GM12878 (cell line): ENCODE results near the gene SAP25. TPM values are rescaled to one million over a fixed set of nuclear protein-coding genes. Genes with fewer than 3 reads are reported as not detected.

Experiments
- ATAC-seq: fragments of 200-7000 bp; cut with Tn5 transposase; 3 replicates; pipeline ENCODE4 v1.9.1; 2020; ENCODE audit warnings: mild to moderate bottlenecking, moderate library complexity
- BruUV-seq: library from RNA; stranded (reverse); fragments of 400-500 nt; replicated peaks from 2 replicates; lab custom pipeline; 2021; lab: Mats Ljungman, UMichigan
- CTCF ChIA-PET: fragments of 300-600 bp; sonication (Branson Sonifier 250); formaldehyde crosslinking; extraction: SDS; loops from one replicate; lab custom pipeline; 2021; ENCODE audit warnings: inconsistent platforms; lab: Yijun Ruan, JAX
- POLR2A ChIA-PET: fragments of 350-600 bp; formaldehyde crosslinking; extraction: SDS; loops from one replicate; lab custom pipeline; 2021; ENCODE audit warnings: inconsistent platforms; lab: Charles Lee
- RAD21 ChIA-PET: fragments of 300-600 bp; sonication (Branson Sonifier 250); formaldehyde crosslinking; loops from one replicate; lab custom pipeline; 2023; ENCODE audit warnings: antibody characterized with exemption; ENCODE audit not compliant: unreplicated experiment; lab: Charles Lee
- SMC1A ChIA-PET: fragments of 300-600 bp; sonication (Branson Sonifier 250); formaldehyde crosslinking; loops from one replicate; lab custom pipeline; 2023; ENCODE audit not compliant: unreplicated experiment, uncharacterized antibody; lab: Charles Lee
- DNase-seq: peaks from one replicate; pipeline ENCODE4 v3.0.0-alpha.2; 2011; ENCODE audit warnings: low read depth, low spot score
- FAIRE-seq: peaks from 3 replicates; lab custom pipeline; 2011; peaks lifted over from hg19 to GRCh38; lab: Jason Lieb, UNC
- H2AFZ ChIP-seq: 2 replicates; pipeline ENCODE4 v1.6.0; 2011; ENCODE audit warnings: low read depth, low read length, control low read depth; ENCODE audit not compliant: control insufficient read depth
- H3K27ac ChIP-seq: 2 replicates; pipeline ENCODE4 v1.5.1; 2011; ENCODE audit warnings: control low read depth; ENCODE audit not compliant: control insufficient read depth, insufficient read depth
- H3K27me3 ChIP-seq, 2 experiments: replicated peaks in 1 of 2; 2 replicates each; pipeline versions ENCODE4 v1.6.0 to v1.6.1; 2011; ENCODE audit warnings: low read length in 1 of 2; ENCODE audit not compliant: control insufficient read depth in 2 of 2, insufficient read depth in 2 of 2
- H3K36me3 ChIP-seq, 2 experiments: 2 replicates each; pipeline ENCODE4 v1.5.1; 2011; ENCODE audit warnings: low read length in 1 of 2; ENCODE audit not compliant: control insufficient read depth in 2 of 2, insufficient read depth in 2 of 2
- H3K4me1 ChIP-seq: 2 replicates; pipeline ENCODE4 v1.6.1; 2011; ENCODE audit warnings: mild to moderate bottlenecking, low read length, moderate library complexity, mixed read lengths; ENCODE audit not compliant: control insufficient read depth, insufficient read depth
- H3K4me2 ChIP-seq: 2 replicates; pipeline ENCODE4 v1.6.0; 2011; ENCODE audit warnings: control low read depth; ENCODE audit not compliant: control insufficient read depth, insufficient read depth
- H3K4me3 ChIP-seq: fragments of 200-600 bp; sonication (generic); 2 replicates; pipeline ENCODE4 v1.5.1; 2016
- H3K79me2 ChIP-seq: 2 replicates; pipeline ENCODE4 v1.6.0; 2011; ENCODE audit warnings: low read length; ENCODE audit not compliant: control insufficient read depth, insufficient read depth
- H3K9ac ChIP-seq: 2 replicates; pipeline ENCODE4 v1.8.0; 2011; ENCODE audit warnings: low read length, control low read depth, mixed read lengths; ENCODE audit not compliant: control insufficient read depth, insufficient read depth
- H3K9me3 ChIP-seq: replicated peaks from 3 replicates; pipeline ENCODE4 v1.5.1; 2011; ENCODE audit warnings: mild to moderate bottlenecking, low read length; ENCODE audit not compliant: control insufficient read depth, insufficient read depth
- H4K20me1 ChIP-seq: 2 replicates; pipeline ENCODE4 v1.6.0; 2011; ENCODE audit not compliant: control insufficient read depth, insufficient read depth
- PML ChIP-seq: IDR thresholded peaks from 2 replicates; pipeline ENCODE4 v1.6.1; 2012; ENCODE audit warnings: low read length, inconsistent platforms
- RAD21 ChIP-seq: IDR thresholded peaks from 2 replicates; pipeline ENCODE4 v1.6.1; 2011; ENCODE audit warnings: mild to moderate bottlenecking, low read depth, low read length, moderate library complexity; ENCODE audit not compliant: insufficient read depth
- SMC3 ChIP-seq: IDR thresholded peaks from 2 replicates; pipeline ENCODE4 v1.6.1; 2011; ENCODE audit warnings: low read length, improper control_type of control experiment, borderline replicate concordance
- WGBS: methylation state at CpG from one replicate; pipeline ENCODE4 v1.1.6; 2016; ENCODE audit warnings: low lambda C conversion rate; ENCODE audit not compliant: insufficient replicate concordance, insufficient coverage; ENCODE audit errors: missing lambda C conversion rate; 5-methylcytosine and 5-hydroxymethylcytosine counted together
- in situ Hi-C: fragments of 300-500 bp; cut with MboI; formaldehyde crosslinking; loops from 9 replicates; pipeline ENCODE4 v1.14.3; 2018; ENCODE audit warnings: mixed read lengths
- intact Hi-C: fragments of 100-400 bp; cut with micrococcal nuclease; formaldehyde crosslinking; loops from one replicate; pipeline ENCODE4 v1.14.2; 2022; ENCODE audit not compliant: unreplicated experiment
- polyA plus RNA-seq, 11 experiments: library from polyadenylated mRNA; depleted of rRNA in 4 of 11; unstranded in 6 of 11; stranded (reverse) in 5 of 11; fragments of >200 nt; fragmentation: Nextera tagmentation in 4 of 11; fragmentation: Illumina TruSeq in 1 of 11; extraction: Ambion mirVana in 4 of 11; extraction: Trizol in 1 of 11; gene quantifications; 1 replicate in 1 of 11; 2 replicates in 10 of 11; pipeline versions ENCODE4 v1.2.1 to v1.2.3, GENCODE V29; 2011 to 2016; ENCODE audit warnings: inconsistent platforms in 2 of 11, missing spikeins in 2 of 11, low read depth in 1 of 11
- total RNA-seq, 4 experiments: library from RNA; depleted of rRNA in 3 of 4; stranded (reverse); fragments of >200 nt in 3 of 4; fragmentation: Illumina TruSeq in 1 of 4; extraction: Trizol in 1 of 4; gene quantifications; 2 replicates each; pipeline versions ENCODE4 v1.2.1 to v1.2.3, GENCODE V29; 2013 to 2021
- TF ChIP-seq, protein P1 (sequence below), 3 experiments: IDR thresholded peaks in 2 of 3; conservative IDR thresholded peaks in 1 of 3; 2 replicates each; pipeline ENCODE4 v1.5.1; 2011; ENCODE audit warnings: low read depth in 3 of 3, low read length in 3 of 3, mild to moderate bottlenecking in 3 of 3, control low read depth in 2 of 3, moderate library complexity in 2 of 3, inconsistent platforms in 1 of 3, mixed read lengths in 1 of 3; ENCODE audit not compliant: control insufficient read depth in 2 of 3, insufficient read depth in 1 of 3; ENCODE audit errors: extremely low read depth in 1 of 3

Gene SAP25
- total and polyA plus RNA-seq, 10 of the 15 experiments (the other 5 are each of a cell fraction or from before 2014, with no cell fraction given), result 0.14 to 8.6 (median 1.1) TPM

DNA sequence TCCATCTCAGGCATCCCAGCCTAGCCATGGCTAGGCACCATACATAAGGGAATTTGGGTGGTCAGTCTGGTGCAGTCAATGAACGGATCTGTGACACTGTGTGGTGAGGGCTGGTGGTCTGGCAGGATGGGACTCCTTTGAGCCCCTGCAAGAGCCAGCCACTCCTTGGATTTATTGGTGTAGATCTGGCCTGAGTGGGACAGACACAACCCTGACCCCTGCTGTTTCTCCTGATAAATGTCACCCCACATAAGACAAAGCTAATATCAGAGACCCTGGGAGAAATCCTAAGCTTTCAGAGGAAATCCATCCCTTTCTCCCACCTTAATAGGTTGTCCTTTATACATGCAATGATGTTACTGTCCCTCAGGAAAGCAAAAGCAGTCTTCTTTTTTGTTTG is 14.7 kb upstream of the SAP25 start:
- Histone ChIP-seq H2AFZ (no peak overlapping the region), H4K20me1 (no peaks in the 10 kb centered on the region), H3K9me3 (no peaks in the 10 kb centered on the region), H3K79me2 (peaks cover 24% of the 10 kb centered on the region), H3K4me1 (peaks cover 15% of the 10 kb centered on the region), H3K4me2 (no peak overlapping the region), H3K4me3 (no peak overlapping the region), H3K9ac (no peak overlapping the region), H3K27ac (no peak overlapping the region), H3K27me3 (no peaks in the 10 kb centered on the region), H3K36me3 (no peaks in the 10 kb centered on the region)
- RAD21 ChIA-PET, result interaction anchor here (0.6 to 1.6 kb wide), 11 partner anchors 23 to 264 kb away, joined by 3 to 6 read pairs (median 4); partner anchors contain the start of genes SLC12A9 and ZCWPW1
- FAIRE-seq, result no peak
- SMC1A ChIA-PET, result interaction anchor here (0.8 to 2.3 kb wide), 7 partner anchors 9 to 133 kb away, joined by 3 to 13 read pairs (median 4); no protein-coding TSS in a partner anchor
- intact Hi-C loops (no loop called here), in situ Hi-C loops (no loop called here)
- POLR2A ChIA-PET, result interaction anchor here (0.6 to 1.0 kb wide), 5 partner anchors 45 to 139 kb away, joined by 3 to 7 read pairs (median 6); no protein-coding TSS in a partner anchor
- no peak for DNase-seq
- TF ChIP-seq, protein P1, sequence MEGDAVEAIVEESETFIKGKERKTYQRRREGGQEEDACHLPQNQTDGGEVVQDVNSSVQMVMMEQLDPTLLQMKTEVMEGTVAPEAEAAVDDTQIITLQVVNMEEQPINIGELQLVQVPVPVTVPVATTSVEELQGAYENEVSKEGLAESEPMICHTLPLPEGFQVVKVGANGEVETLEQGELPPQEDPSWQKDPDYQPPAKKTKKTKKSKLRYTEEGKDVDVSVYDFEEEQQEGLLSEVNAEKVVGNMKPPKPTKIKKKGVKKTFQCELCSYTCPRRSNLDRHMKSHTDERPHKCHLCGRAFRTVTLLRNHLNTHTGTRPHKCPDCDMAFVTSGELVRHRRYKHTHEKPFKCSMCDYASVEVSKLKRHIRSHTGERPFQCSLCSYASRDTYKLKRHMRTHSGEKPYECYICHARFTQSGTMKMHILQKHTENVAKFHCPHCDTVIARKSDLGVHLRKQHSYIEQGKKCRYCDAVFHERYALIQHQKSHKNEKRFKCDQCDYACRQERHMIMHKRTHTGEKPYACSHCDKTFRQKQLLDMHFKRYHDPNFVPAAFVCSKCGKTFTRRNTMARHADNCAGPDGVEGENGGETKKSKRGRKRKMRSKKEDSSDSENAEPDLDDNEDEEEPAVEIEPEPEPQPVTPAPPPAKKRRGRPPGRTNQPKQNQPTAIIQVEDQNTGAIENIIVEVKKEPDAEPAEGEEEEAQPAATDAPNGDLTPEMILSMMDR (IDR thresholded peaks at IDR 0.05 in 2 of 3, conservative IDR thresholded peaks at IDR 0.05 in 1 of 3; ENCODE audit: control insufficient read depth in 2 of 3, extremely low read depth in 1 of 3, insufficient read depth in 1 of 3, low read depth in 3 of 3, low read length in 3 of 3), result peak; percentile 38 to 59 (median 48); a peak in 5 of 6 replicates
- TF ChIP-seq RAD21 (peak; percentile 48), SMC3 (peak; percentile 51; the same call in 1 of the 2 replicates), PML (no peak)
- no TSS peak for BruUV-seq
- CTCF ChIA-PET, result interaction anchor here (0.6 to 11.6 kb wide), 27 partner anchors 10 to 644 kb away, joined by 3 to 190 read pairs (median 4); partner anchors contain the start of genes AGFG2, MOSPD3, POP7 and SLC12A9
- ATAC-seq, result no peak
- WGBS, result 0% methylated on average over 1 of the region's 1 CpG
